ENCODE data around the gene FBXL3. TPM values are rescaled to one million over a fixed set of nuclear protein-coding genes. Genes with fewer than 3 reads are reported as not detected.

The FBXL3 gene
- total and polyA plus RNA-seq, 2 of the 8 experiments (the other 6 are each of a cell fraction or from before 2014, with no cell fraction given), result 4.9 to 14.9 TPM

DNA sequence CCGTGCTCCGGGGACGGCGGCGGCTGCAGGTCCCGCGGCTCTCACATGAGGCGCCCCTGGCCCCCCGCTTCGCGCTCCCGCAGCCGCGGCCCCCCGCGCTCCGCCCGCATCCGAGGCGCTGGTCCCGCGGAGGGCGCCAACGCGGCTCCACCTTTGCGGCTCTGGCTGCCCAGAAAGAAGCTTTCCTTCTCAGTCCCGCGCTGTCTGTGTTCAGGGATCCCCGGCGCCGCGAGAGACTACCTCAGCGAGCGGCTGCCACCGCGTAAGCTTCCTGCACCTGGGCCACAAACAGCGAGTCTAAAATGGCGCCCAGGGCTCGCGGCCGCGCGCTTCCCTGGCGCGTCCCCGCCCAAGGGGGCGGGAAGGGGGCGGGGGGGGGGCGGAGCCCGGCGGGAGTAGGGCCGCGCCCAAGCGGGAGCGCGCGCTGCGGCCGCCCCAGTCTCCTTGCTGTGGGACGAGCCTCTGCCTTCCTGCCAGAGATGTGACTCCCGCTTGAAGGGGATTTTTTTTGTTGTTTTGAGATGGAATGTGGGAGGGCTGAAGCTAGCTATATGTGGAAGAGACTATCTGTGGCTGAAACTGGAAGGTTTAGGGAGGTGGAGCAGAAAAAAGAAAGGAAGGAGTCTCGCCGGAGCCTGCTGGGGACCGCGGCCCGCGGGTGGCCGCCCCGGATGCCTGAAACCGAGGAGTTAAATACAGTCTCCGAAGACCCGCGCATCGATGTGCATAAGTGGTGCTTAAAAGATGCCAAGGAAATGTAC is at the start of gene FBXL3 (continued):
- TF ChIP-seq FOSL1 (IDR thresholded peaks at IDR 0.05; ENCODE audit: insufficient read depth, low read depth, low read length) (no peak), SIX5 (IDR thresholded peaks at IDR 0.05; ENCODE audit: low read depth, low read length) (no peak), CBX5 (IDR thresholded peaks at IDR 0.05; ENCODE audit: low read depth, low read length) (no peak), YY1 (IDR thresholded peaks at IDR 0.05; ENCODE audit: low read depth, low read length) (peak; percentile 93), KDM4A (IDR thresholded peaks at IDR 0.05; ENCODE audit: low read depth, low read length, severe bottlenecking) (peak; percentile 63), BCL11A (IDR thresholded peaks at IDR 0.05; ENCODE audit: low read depth in 2 of 2, low read length in 2 of 2) (no peak), ASH2L (IDR thresholded peaks at IDR 0.05; ENCODE audit: low read length) (peak; percentile 97), POLR2A (IDR thresholded peaks at IDR 0.05; ENCODE audit: control extremely low read depth in 1 of 2, low read depth in 2 of 2, low read length in 2 of 2) (peak; percentile 36 to 48; a peak in 2 of 3 replicates), TBP (IDR thresholded peaks at IDR 0.05; ENCODE audit: low read depth, low read length) (peak; percentile 41; the same call in 1 of the 2 replicates), TAF1 (IDR thresholded peaks at IDR 0.05; ENCODE audit: low read depth, low read length) (peak; percentile 90)
